HepG2 (cell line): Measurements from ENCODE around the gene BPIFB2. TPM values are rescaled to one million over a fixed set of nuclear protein-coding genes. Genes with fewer than 3 reads are reported as not detected.

Source experiments
- ATM ChIP-seq: fragments of 450-650 bp; IDR thresholded peaks from 2 replicates; pipeline ENCODE4 v1.7.1; 2017; ENCODE audit warnings: mild to moderate bottlenecking, borderline replicate concordance
- CC2D1A ChIP-seq: sonication (generic); formaldehyde crosslinking; IDR thresholded peaks from 2 replicates; pipeline ENCODE4 v1.8.1; 2023; ENCODE audit warnings: mild to moderate bottlenecking, missing genetic modification reagents
- CEBPZ ChIP-seq: IDR thresholded peaks from 2 replicates; pipeline ENCODE4 v1.6.1; 2012; ENCODE audit warnings: low read length, improper control_type of control experiment
- GLI4 ChIP-seq: sonication (generic); formaldehyde crosslinking; IDR thresholded peaks from 2 replicates; pipeline ENCODE4 v1.5.1; 2020; ENCODE audit warnings: missing genetic modification reagents, mild to moderate bottlenecking, moderate library complexity, borderline replicate concordance
- MAFK ChIP-seq, 2 experiments: IDR thresholded peaks in 1 of 2; conservative IDR thresholded peaks in 1 of 2; 2 replicates each; pipeline ENCODE4 v1.6.1; 2011; ENCODE audit warnings: improper control_type of control experiment in 2 of 2, low read length in 2 of 2
- NCOA2 ChIP-seq: sonication (generic); formaldehyde crosslinking; IDR thresholded peaks from 2 replicates; pipeline ENCODE4 v1.8.0; 2022; ENCODE audit warnings: inconsistent platforms
- NFE2 ChIP-seq: sonication (generic); formaldehyde crosslinking; IDR thresholded peaks from 2 replicates; pipeline ENCODE4 v1.4.0; 2020; ENCODE audit warnings: missing genetic modification reagents
- NFYB ChIP-seq: sonication (generic); formaldehyde crosslinking; IDR thresholded peaks from 2 replicates; pipeline ENCODE4 v1.4.0; 2020; ENCODE audit warnings: missing genetic modification reagents
- REXO4 ChIP-seq: sonication (generic); formaldehyde crosslinking; IDR thresholded peaks from 2 replicates; pipeline ENCODE4 v1.8.0; 2022; ENCODE audit warnings: missing genetic modification reagents, mild to moderate bottlenecking, borderline replicate concordance
- SRSF4 ChIP-seq: fragments of 200-400 bp; formaldehyde crosslinking; IDR thresholded peaks from one replicate; pipeline ENCODE4 v1.6.1; 2018; ENCODE audit warnings: mild to moderate bottlenecking, low read depth, low read length, moderate library complexity; ENCODE audit not compliant: poor library complexity, severe bottlenecking
- ZFP36 ChIP-seq: fragments of 150-350 bp; IDR thresholded peaks from 2 replicates; pipeline ENCODE4 v1.6.1; 2018; ENCODE audit warnings: borderline replicate concordance, low read length, low read depth; ENCODE audit not compliant: partially characterized antibody
- ZNF234 ChIP-seq: sonication (generic); formaldehyde crosslinking; conservative IDR thresholded peaks from 2 replicates; pipeline ENCODE4 v1.5.1; 2020; ENCODE audit warnings: mild to moderate bottlenecking, missing genetic modification reagents
- ZNF350 ChIP-seq: sonication (generic); formaldehyde crosslinking; IDR thresholded peaks from 2 replicates; pipeline ENCODE4 v1.4.0; 2020; ENCODE audit warnings: mild to moderate bottlenecking, low read depth, missing genetic modification reagents, borderline replicate concordance
- ZNF546 ChIP-seq: sonication (generic); formaldehyde crosslinking; conservative IDR thresholded peaks from 2 replicates; pipeline ENCODE4 v1.8.1; 2023; ENCODE audit warnings: mild to moderate bottlenecking, missing genetic modification reagents
- ZNF800 ChIP-seq: sonication (generic); formaldehyde crosslinking; IDR thresholded peaks from 2 replicates; pipeline ENCODE4 v1.4.0; 2020; ENCODE audit warnings: missing genetic modification reagents
- polyA plus RNA-seq, 8 experiments: library from polyadenylated mRNA; depleted of rRNA in 3 of 8; stranded (reverse) in 7 of 8; unstranded in 1 of 8; fragments of >200 nt; fragmentation: Illumina TruSeq in 4 of 8; extraction: Trizol in 4 of 8; gene quantifications; 2 replicates each; pipeline versions ENCODE4 v1.2.1 to v1.2.3, GENCODE V29; 2011 to 2016; ENCODE audit warnings: low read depth in 4 of 8, missing spikeins in 1 of 8, mixed read lengths in 1 of 8; ENCODE audit not compliant: insufficient read depth in 1 of 8
- total RNA-seq, 5 experiments: library from RNA; depleted of rRNA; stranded (reverse); fragments of >200 nt; fragmentation: Illumina TruSeq; extraction: Trizol; gene quantifications; 2 replicates each; pipeline ENCODE4 v1.2.3, GENCODE V29; 2016; ENCODE audit warnings: low read depth in 1 of 5
- TF ChIP-seq, protein P1 (sequence below): sonication (generic); formaldehyde crosslinking; IDR thresholded peaks from 2 replicates; pipeline ENCODE4 v1.5.1; 2020; ENCODE audit warnings: missing genetic modification reagents, mild to moderate bottlenecking, borderline replicate concordance
- TF ChIP-seq, protein P2 (sequence below): sonication (generic); formaldehyde crosslinking; IDR thresholded peaks from 2 replicates; pipeline ENCODE4 v1.5.0; 2020; ENCODE audit warnings: missing genetic modification reagents
- TF ChIP-seq, protein P3 (sequence below): sonication (generic); formaldehyde crosslinking; IDR thresholded peaks from 2 replicates; pipeline ENCODE4 v1.4.0; 2020; ENCODE audit warnings: missing genetic modification reagents

The BPIFB2 gene
- total and polyA plus RNA-seq, 2 of the 13 experiments (the other 11 are each of a cell fraction or from before 2014, with no cell fraction given): 54.5 to 902 TPM

DNA sequence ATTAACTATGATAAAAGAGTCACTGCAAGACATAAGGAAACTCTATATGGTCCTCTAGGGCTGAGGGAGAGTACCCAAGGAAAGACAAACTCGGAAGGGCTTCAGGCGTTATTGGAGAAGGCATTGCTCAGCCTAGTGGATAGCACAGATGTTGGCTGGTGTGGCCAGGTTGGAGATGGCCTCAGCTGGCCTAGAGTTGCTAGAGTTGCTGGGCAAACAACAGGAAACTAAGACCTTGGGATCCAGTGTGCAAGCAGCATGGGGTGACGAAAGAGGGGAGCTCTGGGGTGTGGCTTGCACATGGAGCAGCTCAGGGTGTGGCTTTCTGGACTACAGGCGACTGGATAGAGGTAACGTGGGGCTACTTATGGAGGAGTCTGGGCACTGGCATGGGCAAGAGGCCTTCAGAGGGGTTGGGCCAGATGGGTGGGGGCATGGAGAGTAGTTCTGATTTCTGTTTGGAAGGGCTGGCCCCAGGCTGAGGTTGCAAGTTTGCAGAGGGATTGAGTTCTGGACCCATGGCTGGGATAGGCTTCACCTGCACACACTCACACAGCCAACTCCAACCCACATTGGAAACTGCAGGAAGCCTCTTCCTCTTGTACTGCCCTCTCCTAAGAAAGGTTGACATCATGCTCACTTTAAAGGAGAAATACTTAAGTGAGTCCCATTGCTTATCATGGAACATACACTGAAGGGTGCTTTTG, 18.7 kb downstream of the BPIFB2 start (continued):
- TF ChIP-seq, protein P1, sequence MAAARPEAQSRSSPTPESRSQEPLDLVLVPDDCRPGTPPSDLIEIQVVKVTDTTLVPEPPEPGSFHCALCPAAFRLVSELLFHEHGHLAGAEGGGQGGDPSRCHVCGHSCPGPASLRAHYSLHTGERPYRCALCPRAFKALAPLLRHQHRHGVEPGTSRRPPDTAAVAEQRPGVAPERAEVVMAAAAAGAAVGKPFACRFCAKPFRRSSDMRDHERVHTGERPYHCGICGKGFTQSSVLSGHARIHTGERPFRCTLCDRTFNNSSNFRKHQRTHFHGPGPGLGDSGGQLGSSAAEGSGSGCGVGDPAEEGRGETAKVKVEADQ: peak; percentile 87
- TF ChIP-seq, protein P2, sequence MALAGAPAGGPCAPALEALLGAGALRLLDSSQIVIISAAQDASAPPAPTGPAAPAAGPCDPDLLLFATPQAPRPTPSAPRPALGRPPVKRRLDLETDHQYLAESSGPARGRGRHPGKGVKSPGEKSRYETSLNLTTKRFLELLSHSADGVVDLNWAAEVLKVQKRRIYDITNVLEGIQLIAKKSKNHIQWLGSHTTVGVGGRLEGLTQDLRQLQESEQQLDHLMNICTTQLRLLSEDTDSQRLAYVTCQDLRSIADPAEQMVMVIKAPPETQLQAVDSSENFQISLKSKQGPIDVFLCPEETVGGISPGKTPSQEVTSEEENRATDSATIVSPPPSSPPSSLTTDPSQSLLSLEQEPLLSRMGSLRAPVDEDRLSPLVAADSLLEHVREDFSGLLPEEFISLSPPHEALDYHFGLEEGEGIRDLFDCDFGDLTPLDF (CRISPR knock-in tag): no peak
- no peak for TF ChIP-seq ATM
- no peak for TF ChIP-seq ZNF234 (CRISPR knock-in tag)
- TF ChIP-seq ZNF350 (CRISPR knock-in tag): peak; percentile 46; the same call in 1 of the 2 replicates
- no peak for TF ChIP-seq GLI4 (CRISPR knock-in tag)
- TF ChIP-seq ZFP36: no peak
- no peak for TF ChIP-seq ZNF800 (CRISPR knock-in tag)
- TF ChIP-seq NFYB (CRISPR knock-in tag): no peak
- no peak for TF ChIP-seq CC2D1A
- TF ChIP-seq, protein P3, sequence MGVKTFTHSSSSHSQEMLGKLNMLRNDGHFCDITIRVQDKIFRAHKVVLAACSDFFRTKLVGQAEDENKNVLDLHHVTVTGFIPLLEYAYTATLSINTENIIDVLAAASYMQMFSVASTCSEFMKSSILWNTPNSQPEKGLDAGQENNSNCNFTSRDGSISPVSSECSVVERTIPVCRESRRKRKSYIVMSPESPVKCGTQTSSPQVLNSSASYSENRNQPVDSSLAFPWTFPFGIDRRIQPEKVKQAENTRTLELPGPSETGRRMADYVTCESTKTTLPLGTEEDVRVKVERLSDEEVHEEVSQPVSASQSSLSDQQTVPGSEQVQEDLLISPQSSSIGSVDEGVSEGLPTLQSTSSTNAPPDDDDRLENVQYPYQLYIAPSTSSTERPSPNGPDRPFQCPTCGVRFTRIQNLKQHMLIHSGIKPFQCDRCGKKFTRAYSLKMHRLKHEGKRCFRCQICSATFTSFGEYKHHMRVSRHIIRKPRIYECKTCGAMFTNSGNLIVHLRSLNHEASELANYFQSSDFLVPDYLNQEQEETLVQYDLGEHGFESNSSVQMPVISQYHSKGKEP (CRISPR knock-in tag): 0 out of 2 replicates have a peak, but pooled peaks have one; percentile 16
- no peak for TF ChIP-seq MAFK (conservative IDR thresholded peaks at IDR 0.05 in 1 of 2, IDR thresholded peaks at IDR 0.05 in 1 of 2; ENCODE audit: low read length in 2 of 2)
- TF ChIP-seq SRSF4: peak; percentile 96
- TF ChIP-seq REXO4 (CRISPR knock-in tag): peak; percentile 49; the same call in 1 of the 2 replicates
- TF ChIP-seq ZNF546 (CRISPR knock-in tag): no peak; the same call in 1 of the 2 replicates
- no peak for TF ChIP-seq CEBPZ
- peak; percentile 8; the same call in 1 of the 2 replicates for TF ChIP-seq NFE2 (CRISPR knock-in tag)
- no peak for TF ChIP-seq NCOA2
